ENCODE measurements around the gene LARP4.
"Not testable (repeated sequence)": the region's sequence is repeated elsewhere in the genome, so short reads cannot be mapped to it uniquely, and the experiment has no call there.

The LARP4 gene

DNA sequence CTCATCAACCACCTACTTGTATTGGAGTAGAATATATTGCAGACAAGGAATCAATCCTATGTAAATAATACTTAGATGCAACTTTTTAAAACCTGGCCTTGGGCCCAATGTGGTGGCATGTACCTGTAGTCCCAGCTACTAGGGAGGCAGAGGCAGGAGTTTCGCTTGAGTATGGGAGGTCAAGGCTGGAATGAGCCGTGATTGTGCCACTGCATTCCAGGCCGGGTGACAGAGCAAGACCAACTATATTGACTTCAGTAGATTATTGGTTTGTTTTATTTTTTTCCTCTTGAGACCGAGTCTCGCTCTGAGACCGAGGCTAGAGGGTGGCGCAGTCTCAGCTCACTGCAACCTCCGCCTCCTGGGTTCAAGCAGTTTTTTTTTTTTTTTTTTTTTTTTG lies 3.6 kb downstream of the LARP4 start:
- TF ChIP-seq, protein P1, sequence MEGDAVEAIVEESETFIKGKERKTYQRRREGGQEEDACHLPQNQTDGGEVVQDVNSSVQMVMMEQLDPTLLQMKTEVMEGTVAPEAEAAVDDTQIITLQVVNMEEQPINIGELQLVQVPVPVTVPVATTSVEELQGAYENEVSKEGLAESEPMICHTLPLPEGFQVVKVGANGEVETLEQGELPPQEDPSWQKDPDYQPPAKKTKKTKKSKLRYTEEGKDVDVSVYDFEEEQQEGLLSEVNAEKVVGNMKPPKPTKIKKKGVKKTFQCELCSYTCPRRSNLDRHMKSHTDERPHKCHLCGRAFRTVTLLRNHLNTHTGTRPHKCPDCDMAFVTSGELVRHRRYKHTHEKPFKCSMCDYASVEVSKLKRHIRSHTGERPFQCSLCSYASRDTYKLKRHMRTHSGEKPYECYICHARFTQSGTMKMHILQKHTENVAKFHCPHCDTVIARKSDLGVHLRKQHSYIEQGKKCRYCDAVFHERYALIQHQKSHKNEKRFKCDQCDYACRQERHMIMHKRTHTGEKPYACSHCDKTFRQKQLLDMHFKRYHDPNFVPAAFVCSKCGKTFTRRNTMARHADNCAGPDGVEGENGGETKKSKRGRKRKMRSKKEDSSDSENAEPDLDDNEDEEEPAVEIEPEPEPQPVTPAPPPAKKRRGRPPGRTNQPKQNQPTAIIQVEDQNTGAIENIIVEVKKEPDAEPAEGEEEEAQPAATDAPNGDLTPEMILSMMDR (IDR thresholded peaks at IDR 0.05; ENCODE audit: low read depth, low read length), result no peak
- TF ChIP-seq, protein P2, sequence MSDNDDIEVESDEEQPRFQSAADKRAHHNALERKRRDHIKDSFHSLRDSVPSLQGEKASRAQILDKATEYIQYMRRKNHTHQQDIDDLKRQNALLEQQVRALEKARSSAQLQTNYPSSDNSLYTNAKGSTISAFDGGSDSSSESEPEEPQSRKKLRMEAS (IDR thresholded peaks at IDR 0.05; ENCODE audit: low read depth, low read length), result no peak
- TF ChIP-seq POLR2A (IDR thresholded peaks at IDR 0.05; ENCODE audit: extremely low read depth, insufficient read length) (no peak), MYC (IDR thresholded peaks at IDR 0.05; ENCODE audit: low read depth, low read length) (no peak)
- H3K4me3 ChIP-seq (ENCODE audit: low read depth, low read length), result no peak overlapping the region
- DNase-seq (ENCODE audit: low read depth), result no peak

- H3K4me3 ChIP-seq (ENCODE audit: low read depth, low read length), result no peak overlapping the region
- DNase-seq (ENCODE audit: low read depth), result peak; percentile 39
- TF ChIP-seq, protein P2 (IDR thresholded peaks at IDR 0.05; ENCODE audit: low read depth, low read length), result no peak
- TF ChIP-seq MYC (IDR thresholded peaks at IDR 0.05; ENCODE audit: low read depth, low read length) (no peak), POLR2A (IDR thresholded peaks at IDR 0.05; ENCODE audit: extremely low read depth, insufficient read length) (no peak)
- TF ChIP-seq, protein P1 (IDR thresholded peaks at IDR 0.05; ENCODE audit: low read depth, low read length), result no peak
These were observed 10.5 kb downstream of the LARP4 start for GRCh38 chr12:50411051-50411660.

DNA sequence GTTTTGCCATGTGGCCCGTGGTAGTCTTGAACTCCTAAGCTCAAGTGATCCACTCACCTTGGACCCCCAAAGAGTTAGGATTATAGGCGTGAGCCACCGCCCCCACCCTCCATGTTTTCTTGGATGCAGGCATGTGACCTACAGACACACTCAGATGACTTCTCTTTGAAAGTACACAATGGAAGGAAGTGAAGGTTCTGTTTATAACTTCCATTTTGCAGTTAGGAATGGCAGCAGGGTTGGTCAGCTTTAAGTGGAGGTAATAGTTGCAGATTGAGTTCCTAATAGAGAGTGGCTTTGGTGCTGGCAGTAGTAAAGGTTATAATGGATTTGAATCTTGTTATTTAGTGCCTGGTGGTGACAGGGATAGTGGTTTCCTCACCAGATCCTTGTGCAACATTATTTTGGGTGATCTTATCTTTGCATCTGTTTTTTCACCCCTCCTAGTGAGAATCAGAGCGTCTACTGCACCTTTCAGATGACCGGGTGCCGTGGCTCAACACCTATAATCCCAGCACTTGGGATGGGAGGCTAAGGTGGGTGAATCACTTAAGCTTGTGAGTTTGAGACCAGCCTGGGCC lies 15.3 kb downstream of the LARP4 start:
- DNase-seq (ENCODE audit: low read depth), result peak; percentile 27
- no peak overlapping the region for H3K4me3 ChIP-seq (ENCODE audit: low read depth, low read length)
- TF ChIP-seq POLR2A (IDR thresholded peaks at IDR 0.05; ENCODE audit: extremely low read depth, insufficient read length) (no peak), MYC (IDR thresholded peaks at IDR 0.05; ENCODE audit: low read depth, low read length) (no peak)
- TF ChIP-seq, protein P2 (IDR thresholded peaks at IDR 0.05; ENCODE audit: low read depth, low read length), result no peak
- TF ChIP-seq, protein P1 (IDR thresholded peaks at IDR 0.05; ENCODE audit: low read depth, low read length), result no peak

DNA sequence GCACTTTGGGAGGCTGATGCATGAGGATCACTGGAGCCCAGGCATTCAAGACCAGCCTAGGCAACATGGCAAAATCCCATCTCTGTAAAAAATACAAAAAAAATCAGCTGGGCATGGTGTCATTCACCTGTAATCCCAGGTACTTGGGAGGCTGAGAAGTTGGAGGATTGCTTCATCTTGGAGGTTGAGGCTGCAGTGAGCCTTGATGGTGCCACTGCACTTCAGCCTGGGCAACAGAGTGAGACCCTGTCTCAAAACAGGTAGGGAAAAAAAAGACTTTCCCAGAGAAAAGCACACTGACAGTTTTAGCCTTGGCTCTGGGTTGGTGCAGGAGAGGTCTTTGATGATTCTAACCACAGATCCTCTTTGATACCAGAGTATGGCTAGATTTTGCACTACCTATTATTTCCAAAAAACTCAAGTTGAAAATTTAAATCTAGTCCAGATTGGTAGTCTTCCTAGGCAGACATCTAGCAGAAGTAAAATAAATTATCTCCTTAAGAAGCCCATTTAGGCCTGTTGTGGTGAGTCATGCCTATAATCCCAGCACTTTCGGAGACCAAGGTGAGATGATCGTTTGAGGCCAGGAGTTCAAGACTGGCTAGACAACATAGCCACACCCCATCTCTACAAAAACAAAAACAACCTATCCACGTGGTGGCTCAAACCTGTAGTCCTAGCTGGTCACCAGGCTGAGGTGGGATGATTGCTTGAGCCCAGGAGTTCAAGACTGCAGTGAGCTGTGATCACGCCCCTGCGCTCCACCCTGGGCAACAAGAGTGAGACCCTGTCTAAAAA lies 18.6 kb downstream of the LARP4 start:
- TF ChIP-seq MYC (IDR thresholded peaks at IDR 0.05; ENCODE audit: low read depth, low read length), result no peak
- TF ChIP-seq, protein P1 (IDR thresholded peaks at IDR 0.05; ENCODE audit: low read depth, low read length), result no peak
- TF ChIP-seq, protein P2 (IDR thresholded peaks at IDR 0.05; ENCODE audit: low read depth, low read length), result no peak
- TF ChIP-seq POLR2A (IDR thresholded peaks at IDR 0.05; ENCODE audit: extremely low read depth, insufficient read length), result no peak
- no peak for DNase-seq (ENCODE audit: low read depth)
- no peak overlapping the region for H3K4me3 ChIP-seq (ENCODE audit: low read depth, low read length)

DNA sequence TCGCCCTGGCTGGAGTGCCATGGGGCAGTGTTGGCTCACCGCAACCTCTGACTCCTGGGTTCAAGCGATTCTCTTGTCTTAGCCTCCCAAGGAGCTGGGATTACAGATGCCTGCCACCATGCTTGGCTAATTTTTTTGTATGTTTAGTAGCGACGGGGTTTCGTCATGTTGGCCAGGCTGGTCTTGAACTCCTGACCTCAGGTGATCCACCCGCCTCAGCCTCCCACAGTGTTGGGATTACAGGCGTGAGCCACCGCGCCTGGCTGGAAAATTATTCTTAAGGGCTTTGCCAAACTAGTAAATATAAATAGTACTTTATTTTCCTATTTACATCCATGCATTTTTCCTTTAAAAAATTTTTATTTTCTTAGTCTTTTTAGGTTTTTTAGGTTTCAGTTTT lies 22.2 kb downstream of the LARP4 start:
- DNase-seq (ENCODE audit: low read depth); H3K4me3 ChIP-seq (ENCODE audit: low read depth, low read length): not testable (repeated sequence)

GRCh38 chr12:50423342-50423741 lies 22.7 kb downstream of the LARP4 start:
- not testable (repeated sequence) for H3K4me3 ChIP-seq (ENCODE audit: low read depth, low read length); DNase-seq (ENCODE audit: low read depth)

Measured in NB4 (cell line).